SW 1271 (cell line): ENCODE results near the gene PARD3.

Source experiments
- DNase-seq, 2 experiments: peaks; one replicate each; lab custom pipeline; 2025; lab: John Stamatoyannopoulos, UW

The PARD3 gene

GRCh38 chr10:34184939-34185386, 630.1 kb downstream of the PARD3 start:
- DNase-seq: no peak

GRCh38 chr10:34184397-34184796, 630.7 kb downstream of the PARD3 start:
- DNase-seq: no peak

GRCh38 chr10:34183016-34183796, 631.9 kb downstream of the PARD3 start:
- DNase-seq: no peak

- DNase-seq: no peak
Measured at GRCh38 chr10:34181553-34182300, 633.4 kb downstream of the PARD3 start.

- DNase-seq: no peak
Measured at GRCh38 chr10:34180749-34181148, 634.3 kb downstream of the PARD3 start.

- DNase-seq: no peak
Measured at GRCh38 chr10:34179280-34179679, 635.8 kb downstream of the PARD3 start.

GRCh38 chr10:34178756-34179155, 636.3 kb downstream of the PARD3 start:
- no peak for DNase-seq

- DNase-seq: no peak
Measured at GRCh38 chr10:34178196-34178595, 636.9 kb downstream of the PARD3 start.

- no peak for DNase-seq
Measured at GRCh38 chr10:34177445-34177844, 637.7 kb downstream of the PARD3 start.

GRCh38 chr10:34176351-34176750, 638.7 kb downstream of the PARD3 start:
- DNase-seq: no peak

GRCh38 chr10:34175121-34175520, 640.0 kb downstream of the PARD3 start:
- DNase-seq: no peak

GRCh38 chr10:34172936-34173533, 642.1 kb downstream of the PARD3 start:
- DNase-seq: no peak

GRCh38 chr10:34171957-34172527, 643.1 kb downstream of the PARD3 start:
- no peak for DNase-seq

GRCh38 chr10:34169677-34170076, 645.4 kb downstream of the PARD3 start:
- no peak for DNase-seq

- no peak for DNase-seq
Measured at GRCh38 chr10:34169131-34169530, 646.0 kb downstream of the PARD3 start.

GRCh38 chr10:34168439-34168838, 646.7 kb downstream of the PARD3 start:
- DNase-seq: no peak

GRCh38 chr10:34166823-34167222, 648.3 kb downstream of the PARD3 start:
- DNase-seq: no peak

GRCh38 chr10:34166354-34166753, 648.7 kb downstream of the PARD3 start:
- DNase-seq: no peak

GRCh38 chr10:34164029-34164428, 651.1 kb downstream of the PARD3 start:
- no peak for DNase-seq

- DNase-seq: no peak
Measured at GRCh38 chr10:34163075-34163905, 651.8 kb downstream of the PARD3 start.

- no peak for DNase-seq
Measured at GRCh38 chr10:34161777-34162370, 653.2 kb downstream of the PARD3 start.
